Measurements from ENCODE around the gene TNS4. TPM values are rescaled to one million over a fixed set of nuclear protein-coding genes. Genes with fewer than 3 reads are reported as not detected.

The TNS4 gene
- total and polyA plus RNA-seq, 9 of the 15 experiments (the other 6 are each of a cell fraction or from before 2014, with no cell fraction given), result 0.04 to 0.73 (median 0.24) TPM; not detected in 1

- TF ChIP-seq HMG20B (CRISPR knock-in tag; IDR thresholded peaks at IDR 0.05) (no peak), MITF (IDR thresholded peaks at IDR 0.05) (no peak), MTA1 (IDR thresholded peaks at IDR 0.05; ENCODE audit: borderline replicate concordance) (no peak), GABPB1 (CRISPR knock-in tag; IDR thresholded peaks at IDR 0.05) (no peak), SAFB2 (IDR thresholded peaks at IDR 0.05; ENCODE audit: borderline replicate concordance, low read depth, low read length, severe bottlenecking) (no peak), STAT6 (CRISPR knock-in tag; IDR thresholded peaks at IDR 0.05) (0 out of 2 replicates have a peak, but pooled peaks have one; percentile 46), E2F1 (CRISPR knock-in tag; IDR thresholded peaks at IDR 0.05) (no peak; the same call in 1 of the 2 replicates), RBM14 (IDR thresholded peaks at IDR 0.05; ENCODE audit: borderline replicate concordance, insufficient read depth, low read depth, low read length) (no peak), BRCA1 (IDR thresholded peaks at IDR 0.05) (no peak), BRCA1 (CRISPR knock-in tag; IDR thresholded peaks at IDR 0.05) (no peak), ZNF316 (IDR thresholded peaks at IDR 0.05) (no peak), MYNN (IDR thresholded peaks at IDR 0.05) (no peak), MYNN (CRISPR knock-in tag; IDR thresholded peaks at IDR 0.05) (no peak), CTCF (IDR thresholded peaks at IDR 0.05 in 2 of 3, conservative IDR thresholded peaks at IDR 0.05 in 1 of 3; ENCODE audit: insufficient read depth in 2 of 3, low read depth in 1 of 3, low read length in 3 of 3) (peak; percentile 67 to 81 (median 70)), XRCC5 (IDR thresholded peaks at IDR 0.05; ENCODE audit: low read depth, low read length) (no peak), HOMEZ (CRISPR knock-in tag; IDR thresholded peaks at IDR 0.05) (no peak), PRMT5 (CRISPR knock-in tag; IDR thresholded peaks at IDR 0.05) (no peak), ZNF551 (CRISPR knock-in tag; IDR thresholded peaks at IDR 0.05) (no peak)
Observed at GRCh38 chr17:40443196-40443987, 58.0 kb downstream of the TNS4 start, which contains the start of gene IGFBP4 (continued).

All from K562 (cell line).